ENCODE results near the gene NAALADL2. TPM values are rescaled to one million over a fixed set of nuclear protein-coding genes. Genes with fewer than 3 reads are reported as not detected.

Gene NAALADL2
- total RNA-seq, 1 experiment from 2014 or later, result 1.6 TPM

GRCh38 chr3:175670557-175670956 lies 811.4 kb downstream of the NAALADL2 start:
- H2BK12ac ChIP-seq (ENCODE audit: insufficient read length, low read depth, low read length), result no peak overlapping the region
- H3K23me2 ChIP-seq (ENCODE audit: insufficient read length, low read depth, low read length, poor library complexity, severe bottlenecking), result no peaks in the 10 kb centered on the region
- H4K91ac ChIP-seq (ENCODE audit: insufficient read length, low read depth, low read length), result no peak overlapping the region
- H2AK5ac ChIP-seq (ENCODE audit: insufficient read length, low read length), result no peak overlapping the region
- no peak overlapping the region for H2BK120ac ChIP-seq (ENCODE audit: low read depth, low read length, poor library complexity, severe bottlenecking)
- H3K4me2 ChIP-seq (ENCODE audit: insufficient read depth, insufficient read length, low read length), result no peak overlapping the region
- H3K18ac ChIP-seq (ENCODE audit: insufficient read length, low read depth, low read length), result no peak overlapping the region
- H3K27ac Mint-ChIP-seq, result no peak overlapping the region
- no peak overlapping the region for H3K56ac ChIP-seq (ENCODE audit: insufficient read length, low read depth, low read length)
- no peak overlapping the region for H2BK20ac ChIP-seq (ENCODE audit: low read depth, low read length, poor library complexity, severe bottlenecking)
- no peaks in the 10 kb centered on the region for H3K9me3 Mint-ChIP-seq
- H4K20me1 ChIP-seq (ENCODE audit: control insufficient read depth, insufficient read depth, insufficient read length), result no peaks in the 10 kb centered on the region
- H3K79me2 ChIP-seq (ENCODE audit: insufficient read depth, low read length), result no peaks in the 10 kb centered on the region
- H2BK15ac ChIP-seq (ENCODE audit: low read depth, low read length), result no peak overlapping the region
- H3K27me3 ChIP-seq (ENCODE audit: insufficient read depth, low read length), result no peaks in the 10 kb centered on the region
- H3K36me3 Mint-ChIP-seq (ENCODE audit: insufficient read depth in 1 of 3, low read depth in 3 of 3), result no peaks in the 10 kb centered on the region
- H3K27ac ChIP-seq (ENCODE audit: insufficient read length, low read depth, low read length), result no peak overlapping the region
- H4K5ac ChIP-seq (ENCODE audit: insufficient read length, low read depth, low read length), result no peak overlapping the region
- H3K23ac ChIP-seq (ENCODE audit: insufficient read length, low read depth, low read length), result no peak overlapping the region
- no peaks in the 10 kb centered on the region for H3K27me3 Mint-ChIP-seq (ENCODE audit: low read depth)
- no peaks in the 10 kb centered on the region for H3K4me1 Mint-ChIP-seq
- no peak overlapping the region for H4K8ac ChIP-seq (replicated peaks; ENCODE audit: insufficient read length, low read depth, low read length)
- WGBS (ENCODE audit: extremely low coverage, insufficient read length, low lambda C conversion rate), result no CpG with 5 or more reads among the region's 3 CpGs
- H3K4me3 Mint-ChIP-seq, result no peak overlapping the region
- no peaks in the 10 kb centered on the region for H3K79me1 ChIP-seq (ENCODE audit: insufficient read depth, low read depth, low read length, poor library complexity, severe bottlenecking)
- TF ChIP-seq CTCF (conservative IDR thresholded peaks at IDR 0.05), result no peak
- no peak overlapping the region for H3K14ac ChIP-seq (ENCODE audit: insufficient read depth, low read length)
- no peak overlapping the region for H2BK5ac ChIP-seq (ENCODE audit: insufficient read length, low read length)
- no peak overlapping the region for H3K4ac ChIP-seq (ENCODE audit: low read depth, low read length)
- H3T11ph ChIP-seq (ENCODE audit: low read length), result no peak overlapping the region
- no peak overlapping the region for H2AFZ ChIP-seq (ENCODE audit: low read length)
- no peaks in the 10 kb centered on the region for H3K9me3 ChIP-seq (ENCODE audit: control insufficient read depth, low read depth, low read length)
- no peak overlapping the region for H3K9ac ChIP-seq (ENCODE audit: extremely low read depth, insufficient read length, low read length)
- DNase-seq, result no peak
- H3K4me1 ChIP-seq (ENCODE audit: insufficient read depth, low read length), result no peaks in the 10 kb centered on the region

Measured in H9 (cell line).